Left ventricle myocardium superior (tissue), 1 donor: ENCODE measurements around the gene PRPF38B. TPM values are rescaled to one million over a fixed set of nuclear protein-coding genes. Genes with fewer than 3 reads are reported as not detected.
"Not testable (repeated sequence)": the region's sequence is repeated elsewhere in the genome, so short reads cannot be mapped to it uniquely, and the experiment has no call there.

Source experiments
- ATAC-seq: fragments of 200-7000 bp; cut with Tn5 transposase; one replicate; pipeline ENCODE4 v1.9.1; 2020; ENCODE audit warnings: mild to moderate bottlenecking, moderate library complexity
- DNase-seq: peaks from one replicate; pipeline ENCODE4 v3.0.0-alpha.2; 2020
- intact Hi-C: fragments of 100-400 bp; cut with micrococcal nuclease; formaldehyde crosslinking; loops from one replicate; pipeline ENCODE4 v1.11.0; 2022
- long read RNA-seq: library from polyadenylated mRNA; unstranded; transcript quantifications from one replicate; pipeline ENCODE4 v2.0.0, GENCODE V29; 2021
- total RNA-seq: library from RNA; stranded (reverse); fragmentation: NEBNext Ultra II Directional; extraction: Animal tissue kit (Norgen Biotek cat#: 25700); gene quantifications from one replicate; pipeline ENCODE4 v1.2.1, GENCODE V29; 2021
- donor health status: DM: no; HTN: yes; CAD: no; lungs with severe emphysema.

The PRPF38B gene
- total RNA-seq = 20.8 TPM
- long read RNA-seq, transcript PRPF38B-203 (6 exons, 3,693 nt) = major isoform, 25 of 40 reads
- long read RNA-seq, partial matches to known transcripts = 2 of 40 reads
- long read RNA-seq, other reads (novel, unspliced or antisense) = 13 of 40 reads

GRCh38 chr1:108691942-108692723, at the start of gene PRPF38B:
Gene PRPF38B (plus strand): TSS chr1:108692310. CDS start chr1:108692592, 282 bp downstream.
- intact Hi-C loops = no loop called here
- peak; percentile 99 for ATAC-seq
- peak; percentile 97 for DNase-seq

- ATAC-seq = peak; percentile 68
- intact Hi-C loops = loop anchor here (1.0 kb wide), 1 partner anchor 131 kb away; no protein-coding TSS in a partner anchor
- DNase-seq = no peak
Measured at GRCh38 chr1:108643492-108644335, 48.4 kb upstream of the PRPF38B start.

DNA sequence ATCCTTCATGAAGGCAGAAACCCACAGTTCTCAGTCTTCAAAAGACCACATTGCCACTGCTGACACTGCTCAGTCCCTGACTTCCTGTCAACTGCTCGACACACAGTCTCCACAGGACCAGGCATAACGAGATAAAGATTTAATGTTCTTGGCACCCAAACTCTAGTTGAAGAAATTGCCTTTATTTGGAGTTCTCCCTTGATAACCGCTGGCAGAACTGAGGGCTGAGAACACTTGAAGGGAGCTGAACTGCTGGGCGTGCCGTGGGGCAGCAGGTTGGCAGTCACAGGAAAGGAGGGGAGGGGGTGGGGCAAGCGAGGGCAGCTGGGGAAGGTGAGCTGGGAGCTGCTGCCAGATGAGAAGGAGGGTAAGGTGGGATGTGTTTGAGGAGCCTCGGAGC, 47.1 kb upstream of the PRPF38B start:
- ATAC-seq = no peak
- intact Hi-C loops = no loop called here
- DNase-seq = no peak

DNA sequence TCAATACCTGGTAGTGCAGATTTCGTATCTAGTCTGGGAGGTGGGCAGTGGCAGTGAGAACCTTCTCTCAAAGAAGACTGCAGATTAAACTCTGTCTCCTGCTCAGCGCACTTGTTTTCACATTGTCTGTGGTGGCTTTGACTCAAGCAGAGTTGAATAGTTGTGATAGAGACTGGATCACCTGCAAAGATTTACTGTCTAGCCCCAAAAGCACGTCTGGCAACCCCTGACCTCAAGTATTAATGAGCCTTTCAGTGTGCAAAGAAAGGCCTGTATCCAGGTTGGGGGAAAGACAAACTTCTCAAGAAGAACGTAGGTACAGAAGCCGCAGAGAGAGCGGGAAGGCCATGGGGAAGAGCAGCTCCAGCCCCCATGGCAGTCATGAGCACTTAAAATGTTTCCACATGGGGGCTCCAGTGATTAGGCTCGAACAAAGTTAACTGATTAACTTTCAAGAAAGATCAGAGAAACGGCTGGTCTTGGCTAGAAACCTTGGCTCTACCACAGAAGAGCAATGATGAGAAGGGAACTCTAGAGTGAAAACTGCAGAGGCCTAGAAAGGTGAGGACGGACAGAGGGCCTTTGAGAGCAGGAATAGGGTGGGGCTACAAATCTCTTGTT, 46.4 kb upstream of the PRPF38B start:
- intact Hi-C loops = no loop called here
- ATAC-seq = no peak
- no peak for DNase-seq

DNA sequence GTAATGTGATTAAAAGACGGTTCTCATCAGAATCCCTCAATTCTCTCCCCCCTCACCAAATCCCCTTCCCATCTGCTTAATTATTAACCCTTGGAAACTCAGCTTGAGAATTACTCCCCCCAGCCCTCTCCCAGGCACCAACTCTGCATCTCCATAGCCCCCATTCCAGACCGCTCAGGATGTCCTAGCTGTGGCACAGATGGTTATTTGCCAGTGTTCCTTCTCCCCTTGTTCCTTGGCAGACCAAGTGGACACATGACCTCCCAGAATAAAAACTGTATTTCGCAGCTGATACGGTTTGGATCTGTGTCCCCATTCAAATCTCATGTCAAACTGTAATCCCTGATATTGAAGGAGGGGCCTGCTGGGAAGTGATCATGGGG, 45.9 kb upstream of the PRPF38B start:
- DNase-seq = no peak
- intact Hi-C loops = no loop called here
- ATAC-seq = peak; percentile 45

- intact Hi-C loops = no loop called here
- ATAC-seq (peak; percentile 75), DNase-seq (peak; percentile 78)
Measured at GRCh38 chr1:108646648-108647269, 45.4 kb upstream of the PRPF38B start.

- intact Hi-C loops = no loop called here
- DNase-seq = no peak
- no peak for ATAC-seq
Measured at GRCh38 chr1:108653431-108654105, 38.5 kb upstream of the PRPF38B start.

DNA sequence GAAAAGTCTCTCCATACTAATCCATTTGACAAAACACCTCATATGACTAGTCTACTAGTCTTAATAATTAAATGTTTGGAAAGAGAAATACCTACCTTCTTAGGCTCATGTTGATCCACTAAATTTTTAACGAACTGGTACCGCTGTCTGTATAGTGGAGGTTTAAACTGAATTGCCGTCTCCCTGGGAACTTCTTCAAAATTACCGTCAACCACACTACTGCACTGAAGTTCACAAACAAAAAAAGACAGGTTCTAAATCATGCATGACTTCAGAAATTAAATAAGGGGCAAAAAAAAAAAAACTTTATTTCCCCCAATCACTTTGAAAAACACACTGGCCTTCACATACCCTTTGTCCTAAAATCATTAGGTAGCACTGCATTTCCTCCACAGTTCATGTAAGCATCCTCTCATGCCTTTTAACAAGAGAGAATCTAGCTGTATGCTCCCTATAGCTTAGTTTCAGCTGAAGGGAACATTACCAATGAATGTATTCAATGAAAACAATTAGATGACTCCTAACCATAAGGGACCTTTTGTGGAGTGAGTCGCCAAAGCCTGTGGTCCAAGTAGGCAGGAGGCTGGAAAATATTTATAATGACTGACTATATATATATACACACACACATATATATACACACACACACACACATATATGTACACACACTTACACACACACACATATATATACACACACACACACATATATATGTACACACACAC, 34.6 kb upstream of the PRPF38B start:
- ATAC-seq = no peak
- intact Hi-C loops = no loop called here
- DNase-seq = no peak

DNA sequence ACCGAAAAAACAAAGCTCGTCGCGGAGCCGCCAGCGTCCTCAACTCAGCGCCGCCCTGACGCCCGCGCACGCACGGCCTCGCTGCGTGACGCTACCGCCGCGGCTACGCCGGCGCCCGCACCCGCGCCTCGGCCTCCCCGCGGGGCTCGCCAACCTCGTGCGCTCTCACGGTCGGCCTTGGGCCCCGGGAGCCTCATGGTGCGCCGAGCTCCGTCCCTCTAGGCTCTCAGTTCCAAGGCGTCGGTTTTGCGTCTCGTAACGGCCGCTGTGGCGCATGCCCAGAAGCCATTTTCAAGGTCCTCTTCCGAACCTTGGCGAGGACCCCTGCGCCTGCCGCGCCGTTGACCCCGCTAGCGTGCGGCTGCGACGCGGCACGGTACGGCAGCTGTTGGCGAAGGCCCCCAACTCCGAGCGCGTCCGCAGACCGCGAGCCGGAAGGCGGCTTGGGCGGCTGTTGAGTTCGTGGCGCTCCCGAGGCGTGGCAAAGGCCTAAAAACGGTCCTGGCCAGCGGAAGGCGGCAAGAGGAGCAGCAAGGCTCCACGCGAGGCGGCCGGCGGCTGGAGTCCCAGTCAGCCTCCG, 31.0 kb upstream of the PRPF38B start, which contains the start of gene HENMT1:
Gene HENMT1 (minus strand): TSS at position 64 of the 580 bp plus-strand sequence. CDS start 1,209 bp downstream, outside the sequence.
- ATAC-seq = peak; percentile 90
- intact Hi-C loops = no loop called here
- peak; percentile 81 for DNase-seq

DNA sequence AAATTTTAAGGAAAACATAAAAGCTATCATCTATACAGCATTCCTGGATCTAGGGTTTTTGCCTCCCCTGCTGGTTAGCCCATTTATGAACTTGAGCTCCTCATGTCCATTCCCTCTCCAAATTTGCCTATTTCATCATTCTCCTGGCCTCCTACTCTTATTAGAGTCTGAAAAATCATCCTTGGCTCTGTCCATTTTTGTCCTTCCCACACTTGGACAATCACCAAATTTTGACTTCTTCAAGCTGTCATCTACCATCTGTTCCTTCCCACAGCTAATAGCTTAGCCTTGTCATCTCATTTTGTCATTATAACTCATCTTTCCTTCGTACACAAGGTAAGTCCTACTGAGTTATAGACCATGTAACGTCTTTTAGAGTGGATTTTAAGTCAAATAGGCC, 29.0 kb upstream of the PRPF38B start:
- DNase-seq (no peak), ATAC-seq (peak; percentile 49)
- intact Hi-C loops = no loop called here

- intact Hi-C loops = no loop called here
- ATAC-seq (no peak), DNase-seq (no peak)
Measured at GRCh38 chr1:108664481-108664880, 27.6 kb upstream of the PRPF38B start.

DNA sequence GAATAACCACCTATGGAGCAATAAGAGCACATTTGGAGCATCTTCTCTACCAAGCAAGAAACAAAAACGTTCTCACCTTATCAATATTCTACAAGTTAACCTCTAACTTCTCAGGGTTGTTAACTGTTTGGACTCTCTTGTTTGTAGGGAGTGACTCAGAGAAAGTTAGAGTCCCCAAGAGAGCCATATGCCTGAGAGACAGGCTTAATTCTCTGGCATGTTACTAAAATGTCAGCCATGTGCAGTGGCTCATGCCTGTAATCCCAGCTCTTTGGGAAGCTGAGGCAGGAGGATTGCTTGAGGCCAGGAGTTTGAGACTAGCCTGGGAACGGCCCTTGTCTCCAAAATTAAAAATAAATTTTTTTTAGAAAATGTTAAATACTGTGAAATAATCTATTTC, 27.0 kb upstream of the PRPF38B start:
- ATAC-seq (no peak), DNase-seq (no peak)
- intact Hi-C loops = no loop called here

DNA sequence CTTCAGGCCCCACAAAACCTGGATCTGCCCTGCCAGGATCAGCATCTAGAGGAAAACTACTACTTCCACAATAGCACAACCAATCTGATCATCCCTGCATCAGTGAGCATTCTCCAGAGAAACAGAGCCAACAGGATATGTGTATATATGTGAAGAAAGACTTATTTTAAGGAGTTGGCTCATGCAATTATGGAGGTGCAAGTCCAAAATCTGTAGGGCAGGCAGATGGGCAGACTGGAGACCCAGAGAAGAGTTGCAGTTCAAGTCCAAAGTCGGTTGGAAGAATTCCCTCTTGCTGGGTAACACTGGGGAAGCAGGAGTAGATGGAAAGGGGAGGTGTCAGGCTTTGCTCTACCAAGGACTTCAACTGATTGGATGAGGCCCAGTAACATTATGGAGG, 26.3 kb upstream of the PRPF38B start:
- intact Hi-C loops = no loop called here
- ATAC-seq (no peak), DNase-seq (no peak)

DNA sequence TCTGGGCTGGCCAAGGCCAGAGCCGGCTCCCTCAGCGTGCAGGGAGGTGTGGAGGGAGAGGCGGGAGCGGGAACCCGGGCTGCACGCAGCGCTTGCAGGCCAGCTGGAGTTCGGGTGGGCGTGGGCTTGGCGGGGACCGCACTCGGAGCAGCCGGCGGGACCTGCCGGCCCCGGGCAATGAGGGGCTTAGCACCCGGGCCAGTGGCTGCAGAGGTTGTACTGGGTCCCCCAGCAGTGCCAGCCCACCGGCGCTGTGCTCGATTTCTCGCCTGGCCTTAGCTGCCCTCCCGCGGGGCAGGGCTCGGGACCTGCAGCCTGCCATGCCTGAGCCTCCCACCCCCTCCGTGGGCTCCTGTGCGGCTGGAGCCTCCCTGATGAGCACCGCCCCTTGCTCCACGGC, 24.7 kb upstream of the PRPF38B start:
- intact Hi-C loops, ATAC-seq, DNase-seq: not testable (repeated sequence)

DNA sequence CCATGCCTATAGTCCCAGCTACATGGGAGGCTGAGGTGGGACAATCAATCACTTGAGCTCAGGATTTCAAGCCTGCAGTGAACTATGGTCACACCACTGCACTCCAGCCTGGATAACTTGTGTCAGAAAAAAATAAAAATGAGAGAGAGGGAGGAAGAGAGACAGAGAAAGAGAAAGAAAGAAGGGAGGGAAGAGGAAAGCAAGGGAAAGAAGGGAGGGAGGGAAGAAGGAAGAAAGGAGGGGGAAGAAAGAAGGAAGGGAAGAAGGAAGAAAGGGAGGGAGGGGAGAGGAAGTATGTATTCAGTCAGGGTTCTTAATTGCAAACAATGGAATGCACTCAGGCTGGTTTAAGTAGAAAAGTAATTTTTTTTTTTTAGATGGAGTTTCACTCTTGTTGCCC, 23.3 kb upstream of the PRPF38B start:
- intact Hi-C loops = no loop called here
- ATAC-seq = no peak
- no peak for DNase-seq

DNA sequence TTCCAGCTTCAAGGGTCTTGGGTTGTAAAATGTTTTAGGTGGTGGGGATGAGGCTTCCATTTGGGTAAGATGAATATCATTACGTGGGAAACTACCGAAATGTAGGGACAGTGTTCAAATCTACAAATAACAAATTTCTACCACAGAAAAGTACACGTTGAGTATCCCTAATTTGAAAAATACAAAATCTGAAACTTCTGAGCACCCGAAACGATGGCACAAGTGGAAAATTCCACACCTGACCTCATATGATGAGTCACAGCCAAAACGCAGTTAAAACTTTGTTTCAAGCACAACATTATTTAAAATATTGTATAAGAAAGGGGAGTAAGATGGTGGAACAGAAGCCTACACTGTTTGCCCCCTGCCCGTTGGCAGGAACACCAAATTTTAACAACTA, 22.4 kb upstream of the PRPF38B start:
- no peak for DNase-seq
- ATAC-seq = no peak
- intact Hi-C loops = no loop called here

- intact Hi-C loops = no loop called here
- DNase-seq (no peak), ATAC-seq (peak; percentile 50)
Measured at GRCh38 chr1:108670131-108670773, 21.9 kb upstream of the PRPF38B start.
